H1 (cell line): ENCODE results near the gene BET1L.
"Not testable (repeated sequence)": the region's sequence is repeated elsewhere in the genome, so short reads cannot be mapped to it uniquely, and the experiment has no call there.

Experiments used
- CTCF ChIP-seq, 3 experiments: IDR thresholded peaks; 1 replicate in 2 of 3; 2 replicates in 1 of 3; pipeline versions ENCODE4 v1.5.1 to v1.6.1; 2011; ENCODE audit warnings: low read length in 3 of 3, mild to moderate bottlenecking in 3 of 3, inconsistent platforms in 2 of 3, low read depth in 1 of 3, moderate library complexity in 1 of 3; ENCODE audit not compliant: insufficient read depth in 1 of 3; ENCODE audit errors: control extremely low read depth in 1 of 3
- SP4 ChIP-seq: IDR thresholded peaks from 2 replicates; pipeline ENCODE4 v1.6.1; 2012; ENCODE audit warnings: low read length, inconsistent platforms

- peak; percentile 4 to 29 (median 8); a peak in 3 of 4 replicates for TF ChIP-seq CTCF (IDR thresholded peaks at IDR 0.05; ENCODE audit: control extremely low read depth in 1 of 3, insufficient read depth in 1 of 3, low read depth in 1 of 3, low read length in 3 of 3)
- TF ChIP-seq SP4 = not testable (repeated sequence)
These were observed 17.3 kb downstream of the BET1L start for GRCh38 chr11:189843-190311.
